ENCODE results near the gene BACH2.
"Not testable (repeated sequence)": the region's sequence is repeated elsewhere in the genome, so short reads cannot be mapped to it uniquely, and the experiment has no call there.

The BACH2 gene

GRCh38 chr6:90296341-90297114 is at the start of gene BACH2:
Gene BACH2, minus strand, starts transcription at chr6:90296843. Its CDS starts 287,999 bp downstream, at chr6:90008844.
- peak; percentile 86 to 93 (median 91) for DNase-seq

GRCh38 chr6:90343576-90343975 is 46.9 kb upstream of the BACH2 start:
- DNase-seq: no peak

GRCh38 chr6:90338409-90338808 is 41.8 kb upstream of the BACH2 start:
- DNase-seq: no peak

GRCh38 chr6:90336388-90336947 is 39.8 kb upstream of the BACH2 start:
- no peak for DNase-seq

- no peak for DNase-seq
These were observed 37.3 kb upstream of the BACH2 start for GRCh38 chr6:90333928-90334327.

- not testable (repeated sequence) for DNase-seq
These were observed 36.4 kb upstream of the BACH2 start for GRCh38 chr6:90332978-90333543.

- no peak for DNase-seq
These were observed 32.9 kb upstream of the BACH2 start for GRCh38 chr6:90329386-90330077.

GRCh38 chr6:90328004-90328403 is 31.4 kb upstream of the BACH2 start:
- DNase-seq: peak in 1 of 3 experiments; percentile 22

GRCh38 chr6:90326404-90327057 is 29.9 kb upstream of the BACH2 start:
- DNase-seq: no peak

GRCh38 chr6:90323706-90324105 is 27.1 kb upstream of the BACH2 start:
- no peak for DNase-seq

GRCh38 chr6:90322976-90323474 is 26.4 kb upstream of the BACH2 start:
- no peak for DNase-seq

- no peak for DNase-seq
These were observed 23.5 kb upstream of the BACH2 start for GRCh38 chr6:90319979-90320685.

GRCh38 chr6:90319044-90319443 is 22.4 kb upstream of the BACH2 start:
- DNase-seq: no peak

GRCh38 chr6:90315986-90316385 is 19.3 kb upstream of the BACH2 start:
- DNase-seq: no peak

- DNase-seq: peak in 1 of 3 experiments; percentile 14
These were observed 18.8 kb upstream of the BACH2 start for GRCh38 chr6:90315354-90315950.

- DNase-seq: no peak
These were observed 17.9 kb upstream of the BACH2 start for GRCh38 chr6:90314514-90314913.

GRCh38 chr6:90311569-90311968 is 14.9 kb upstream of the BACH2 start:
- DNase-seq: no peak

GRCh38 chr6:90305800-90306448 is 9.3 kb upstream of the BACH2 start:
- no peak for DNase-seq

GRCh38 chr6:90304308-90304707 is 7.7 kb upstream of the BACH2 start:
- no peak for DNase-seq

GRCh38 chr6:90303039-90303438 is 6.4 kb upstream of the BACH2 start:
- DNase-seq: no peak

- no peak for DNase-seq
These were observed 5.7 kb upstream of the BACH2 start for GRCh38 chr6:90302320-90302719.

Data from NCI-H1417 (cell line).